Glomerular visceral epithelial cell (primary cell): Measurements from ENCODE around the gene TMEM109.

Experiments used
- DNase-seq: peaks from one replicate; pipeline ENCODE4 v3.0.0-alpha.2; 2016; ENCODE audit errors: extremely low spot score

TMEM109 gene

DNA sequence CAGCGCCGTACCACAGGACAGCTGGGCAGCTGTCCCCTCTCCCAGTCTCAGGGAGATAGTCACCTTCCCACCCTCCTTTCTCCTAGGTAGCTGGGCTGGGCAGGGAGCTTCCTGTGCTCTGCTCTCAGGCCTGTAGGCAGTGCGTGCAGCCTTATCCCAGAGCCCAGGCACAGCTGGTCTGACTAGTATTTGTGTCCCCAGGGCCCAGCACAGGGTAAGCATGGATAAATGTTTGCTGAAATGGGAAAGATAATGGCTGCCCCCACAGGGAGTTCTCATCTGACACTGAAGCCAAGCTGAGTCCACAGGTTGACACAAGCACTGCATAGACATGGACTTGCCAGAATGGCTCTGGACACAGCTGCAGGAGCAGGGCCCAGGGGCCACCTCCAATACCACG lies 28.3 kb downstream of the TMEM109 start:
- DNase-seq: no peak

- no peak for DNase-seq
These were observed 29.1 kb downstream of the TMEM109 start for GRCh38 chr11:60942970-60943565.

DNA sequence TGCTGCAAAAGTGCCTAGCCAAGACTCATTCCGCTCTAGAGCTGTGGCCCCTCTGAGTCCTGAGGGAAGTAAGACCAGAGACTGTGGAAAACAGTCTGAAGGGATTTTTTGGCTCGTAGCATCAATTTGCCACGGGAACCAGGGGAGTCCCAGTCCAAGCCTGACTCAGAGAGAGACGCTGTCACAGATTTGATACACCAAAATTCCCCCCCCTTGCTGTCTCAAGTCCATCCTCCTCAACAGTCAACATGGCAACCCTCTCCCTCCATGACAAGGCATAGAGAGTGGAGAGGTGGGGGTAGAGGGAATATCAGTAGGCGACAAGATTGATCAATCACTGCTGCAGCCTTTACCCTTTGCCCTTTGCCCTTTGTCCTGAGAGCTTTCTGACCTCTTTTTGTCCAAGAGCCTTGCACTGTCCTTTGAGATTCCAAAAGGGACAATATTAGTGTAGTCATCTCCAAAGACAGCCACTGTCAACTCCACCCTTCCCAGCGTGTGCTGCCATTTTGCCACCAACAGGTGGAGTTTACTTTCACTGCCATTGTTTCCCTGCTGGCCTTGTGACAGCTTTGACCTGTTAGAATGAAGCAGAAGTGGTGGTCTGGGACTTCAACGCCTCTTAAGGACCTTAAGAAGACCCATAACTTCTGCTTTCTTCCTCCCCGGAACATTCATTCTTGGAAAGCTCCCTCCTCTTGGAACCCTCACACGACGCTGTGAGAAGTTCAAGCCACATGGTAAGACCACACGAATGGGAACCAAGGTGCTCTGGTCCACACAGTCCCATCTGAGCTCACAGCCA lies 30.7 kb downstream of the TMEM109 start:
- DNase-seq: no peak

- no peak for DNase-seq
These were observed 31.3 kb downstream of the TMEM109 start for GRCh38 chr11:60945295-60945667.

GRCh38 chr11:60946601-60947264 lies 32.8 kb downstream of the TMEM109 start:
- no peak for DNase-seq

DNA sequence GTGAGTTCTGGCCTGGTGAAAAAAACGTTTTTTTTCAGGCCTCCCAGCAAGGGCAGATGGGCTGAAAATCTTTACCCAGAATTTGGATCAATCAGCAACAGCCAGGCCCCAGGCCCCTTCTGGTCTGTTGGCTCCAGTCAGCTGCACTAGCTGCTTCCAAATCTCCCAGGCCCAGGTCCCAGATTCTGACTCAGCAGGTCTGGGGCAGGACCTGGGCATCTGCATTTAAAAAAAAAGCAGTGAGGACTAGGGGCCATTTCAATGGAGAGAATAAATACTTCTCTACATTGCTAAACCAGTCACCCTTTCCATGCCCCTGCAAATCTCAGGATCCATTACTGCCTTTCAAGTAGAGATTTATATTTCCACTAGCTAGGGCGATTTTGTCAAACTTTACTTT lies 33.7 kb downstream of the TMEM109 start:
- no peak for DNase-seq

GRCh38 chr11:60948250-60948649 lies 34.3 kb downstream of the TMEM109 start:
- DNase-seq: no peak

DNA sequence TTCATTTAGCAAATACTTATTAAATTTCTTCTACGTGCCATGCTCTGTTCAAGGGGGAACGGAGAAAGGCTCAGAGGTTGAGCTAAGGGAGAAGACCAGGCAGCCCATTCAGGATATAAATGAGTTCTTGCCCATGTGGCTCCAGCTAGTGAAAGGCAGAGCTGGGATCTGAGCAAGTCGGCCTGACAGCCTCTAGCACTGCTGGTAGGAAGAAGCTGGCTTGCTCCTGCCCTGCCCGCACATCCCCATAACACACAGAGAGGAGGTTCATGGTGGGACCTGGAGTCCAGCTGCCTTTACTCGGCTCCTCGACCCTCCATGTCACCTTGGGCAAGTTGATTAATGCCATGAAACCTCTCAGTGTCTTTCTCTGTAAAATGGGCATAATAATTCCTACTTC lies 36.1 kb downstream of the TMEM109 start:
- DNase-seq: no peak

DNA sequence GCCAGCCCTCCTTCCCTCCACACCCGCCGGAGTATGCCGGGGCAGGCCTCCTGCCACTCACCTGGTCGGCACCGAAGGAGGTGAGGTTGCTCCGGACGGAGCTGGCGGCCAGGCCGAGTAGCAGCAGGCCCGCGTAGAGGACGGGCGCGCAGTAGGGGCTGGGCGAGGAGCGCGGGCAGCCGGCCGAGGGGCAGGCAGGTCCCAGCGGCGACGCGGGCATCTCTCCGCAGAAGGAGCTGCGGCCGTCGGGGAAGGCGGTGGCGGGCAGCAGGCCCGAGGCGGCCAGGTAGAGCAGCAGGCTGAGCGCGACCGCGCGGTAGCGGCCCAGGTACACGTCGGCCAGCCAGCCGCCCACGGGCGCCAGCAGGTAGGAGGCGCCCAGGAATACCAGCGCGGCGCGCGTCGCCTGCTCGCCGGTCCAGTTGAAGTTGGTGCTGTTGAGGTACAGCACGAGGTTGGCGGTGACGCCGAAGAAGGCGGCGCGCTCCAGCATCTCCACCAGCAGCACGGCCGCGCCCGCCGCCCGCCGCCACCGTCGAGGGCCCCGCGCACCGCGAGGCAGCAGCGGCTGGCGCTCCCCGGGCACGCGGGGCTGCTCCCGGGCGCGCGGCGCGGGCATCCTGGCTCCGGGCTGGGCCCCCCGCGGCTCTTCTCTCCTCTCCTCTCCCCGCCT lies 37.1 kb downstream of the TMEM109 start:
- DNase-seq: no peak

GRCh38 chr11:60951606-60951903 lies 37.6 kb downstream of the TMEM109 start:
- DNase-seq: no peak

DNA sequence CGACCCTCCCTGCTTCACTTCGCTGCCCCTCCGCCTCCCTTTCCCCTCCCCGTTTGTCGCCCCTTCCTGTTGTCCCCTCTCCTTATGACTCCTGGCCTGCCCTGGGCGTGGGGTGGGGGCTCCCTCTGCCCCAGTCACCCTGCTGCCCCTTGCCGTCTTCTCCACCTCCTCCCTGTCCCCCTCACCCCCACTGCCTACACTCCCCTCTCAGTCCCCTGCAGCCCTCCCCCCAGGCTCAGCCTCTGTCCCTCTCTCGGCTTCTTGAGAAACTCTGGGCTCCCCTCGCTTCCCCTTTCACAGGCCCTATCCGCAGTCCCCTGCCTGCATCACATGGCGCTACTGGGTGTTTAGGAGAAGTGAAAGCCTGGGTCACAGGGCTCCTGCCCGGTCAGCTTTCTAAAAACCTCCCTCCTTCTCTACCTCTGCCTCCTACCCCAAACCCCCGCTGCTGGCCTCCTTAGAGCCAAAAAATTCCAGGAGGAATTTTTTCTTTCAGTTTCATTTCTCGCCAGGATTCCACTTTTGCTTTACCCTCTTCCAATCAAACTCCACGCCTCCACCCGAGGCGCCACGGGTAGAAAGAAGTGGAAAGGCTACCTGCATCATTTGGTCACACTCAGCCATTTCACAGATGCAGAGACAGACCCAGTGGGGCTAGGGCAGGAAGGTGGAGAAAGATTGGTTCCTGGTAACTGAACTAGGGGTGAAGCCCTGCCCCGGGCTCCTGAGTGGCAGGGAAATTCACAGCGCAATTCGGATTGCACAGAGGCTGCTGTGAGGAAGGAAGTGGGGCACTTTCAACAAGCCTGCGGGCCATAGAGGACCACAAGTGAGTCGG lies 38.2 kb downstream of the TMEM109 start, which contains the start of gene SLC15A3:
TSS of gene SLC15A3 (minus strand) at position 273 of the 838 bp plus-strand sequence. CDS start 625 bp downstream, outside the sequence.
- no peak for DNase-seq

DNA sequence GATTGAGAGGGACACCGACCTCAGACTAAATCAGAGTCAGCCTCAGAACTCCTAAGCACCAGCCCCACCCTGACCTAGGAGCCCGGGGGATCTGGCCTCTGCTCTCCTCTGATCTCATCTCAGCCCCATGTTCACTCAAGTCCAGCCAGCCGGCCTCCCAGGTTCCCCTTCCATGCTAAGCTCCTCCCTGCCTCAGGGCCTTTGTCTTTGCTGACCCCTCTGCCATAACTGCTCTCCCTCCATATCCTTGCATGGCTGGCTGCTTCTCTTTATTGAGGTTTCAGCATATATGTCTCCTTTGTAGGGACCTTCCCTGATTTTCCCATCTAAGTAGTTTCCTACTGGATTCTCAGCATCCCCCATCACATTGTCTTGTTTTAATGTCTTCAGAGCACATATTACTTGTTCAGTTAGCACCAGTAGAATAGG lies 38.8 kb downstream of the TMEM109 start:
- no peak for DNase-seq

GRCh38 chr11:60953781-60954180 lies 39.8 kb downstream of the TMEM109 start:
- no peak for DNase-seq

- no peak for DNase-seq
These were observed 40.5 kb downstream of the TMEM109 start for GRCh38 chr11:60954421-60954820.

- no peak for DNase-seq
These were observed 41.6 kb downstream of the TMEM109 start for GRCh38 chr11:60955571-60955970.

DNA sequence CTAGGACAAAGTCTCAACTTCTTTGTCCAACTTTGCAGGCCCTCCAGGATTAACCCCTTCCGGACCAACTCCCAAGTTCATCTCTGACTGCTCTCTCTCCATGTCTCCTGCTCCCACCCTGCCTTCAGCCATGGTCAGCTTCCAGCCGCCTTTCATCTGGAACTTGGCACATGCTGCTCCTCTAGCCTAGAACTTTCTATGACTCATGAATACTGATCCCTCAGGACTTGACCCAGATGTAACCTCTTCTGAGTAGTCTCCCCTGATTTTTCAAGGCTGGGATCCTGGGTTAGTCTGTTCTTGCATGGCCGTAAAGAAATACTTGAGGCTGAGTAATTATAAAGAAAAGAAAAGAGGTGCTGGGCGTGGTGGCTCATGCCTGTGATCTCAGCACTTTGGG lies 43.2 kb downstream of the TMEM109 start:
- DNase-seq: no peak

GRCh38 chr11:60959431-60959830 lies 45.5 kb downstream of the TMEM109 start:
- no peak for DNase-seq

GRCh38 chr11:60960405-60960804 lies 46.4 kb downstream of the TMEM109 start:
- no peak for DNase-seq

GRCh38 chr11:60964801-60965200 lies 50.8 kb downstream of the TMEM109 start:
- DNase-seq: no peak

GRCh38 chr11:60966890-60967289 lies 52.9 kb downstream of the TMEM109 start:
- no peak for DNase-seq

DNA sequence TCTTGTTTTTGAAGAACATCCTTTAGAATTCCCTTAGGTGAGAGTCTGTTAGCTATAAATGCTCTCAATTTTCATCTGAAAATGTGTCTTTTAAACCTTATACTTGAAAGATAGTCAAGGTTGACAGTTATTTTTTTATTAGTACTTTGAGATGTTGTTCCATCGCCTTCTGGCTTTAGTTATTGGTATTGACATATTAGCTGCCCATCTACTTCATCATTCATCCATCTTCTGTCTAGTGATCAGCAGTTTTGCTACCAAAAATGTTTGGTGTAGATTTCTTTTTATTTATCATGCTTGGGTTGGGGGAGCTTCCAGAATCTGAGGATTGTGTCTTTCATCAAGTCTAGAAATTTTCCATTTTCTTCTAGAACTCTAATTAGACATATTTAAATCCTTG lies 54.3 kb downstream of the TMEM109 start:
- DNase-seq: no peak

DNA sequence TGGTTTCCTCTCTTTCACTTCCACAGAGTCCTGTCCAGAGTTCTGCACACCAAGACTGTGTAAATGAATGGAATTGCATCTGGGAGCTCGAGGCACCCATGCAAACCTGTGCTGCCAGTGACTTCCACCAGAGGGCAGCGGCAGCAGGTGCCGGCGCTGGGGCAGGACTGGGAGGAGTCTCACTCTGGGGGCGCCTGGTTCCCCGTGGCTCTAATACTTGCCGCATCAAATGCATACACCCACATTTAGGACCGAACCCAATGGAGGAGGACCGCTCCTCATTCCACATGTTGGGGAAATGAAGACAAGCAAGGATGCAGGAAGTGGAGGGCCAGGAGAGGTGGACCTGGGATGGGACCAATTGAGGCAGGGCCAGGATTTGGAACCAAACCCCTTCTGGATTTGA lies 56.4 kb downstream of the TMEM109 start:
- DNase-seq: peak; percentile 44
